Measurements from ENCODE around the gene CCL23.
A peak's percentile ranks its signal among the peaks of the same experiment; 100 is the strongest.

The CCL23 gene

GRCh38 chr17:36014946-36015345, 2.8 kb downstream of the CCL23 start:
- Histone ChIP-seq H3K4me3 (IDR thresholded peaks at IDR 0.05; ENCODE audit: insufficient read depth, low read depth, low read length) (no peak overlapping the region), H3K9ac (no peak overlapping the region), H3K27ac (no peak overlapping the region), H3K27me3 (ENCODE audit: insufficient read depth, low read depth) (no peaks in the 10 kb centered on the region), H3K36me3 (ENCODE audit: insufficient read depth) (no peaks in the 10 kb centered on the region), H3K4me2 (no peak overlapping the region), H3K4me1 (ENCODE audit: low read depth, poor library complexity, severe bottlenecking) (no peaks in the 10 kb centered on the region), H2AFZ (ENCODE audit: low read depth) (no peak overlapping the region), H3K79me2 (ENCODE audit: insufficient read depth, low read depth) (no peaks in the 10 kb centered on the region), H4K20me1 (ENCODE audit: insufficient read depth) (no peaks in the 10 kb centered on the region)
- TF ChIP-seq, protein P1, sequence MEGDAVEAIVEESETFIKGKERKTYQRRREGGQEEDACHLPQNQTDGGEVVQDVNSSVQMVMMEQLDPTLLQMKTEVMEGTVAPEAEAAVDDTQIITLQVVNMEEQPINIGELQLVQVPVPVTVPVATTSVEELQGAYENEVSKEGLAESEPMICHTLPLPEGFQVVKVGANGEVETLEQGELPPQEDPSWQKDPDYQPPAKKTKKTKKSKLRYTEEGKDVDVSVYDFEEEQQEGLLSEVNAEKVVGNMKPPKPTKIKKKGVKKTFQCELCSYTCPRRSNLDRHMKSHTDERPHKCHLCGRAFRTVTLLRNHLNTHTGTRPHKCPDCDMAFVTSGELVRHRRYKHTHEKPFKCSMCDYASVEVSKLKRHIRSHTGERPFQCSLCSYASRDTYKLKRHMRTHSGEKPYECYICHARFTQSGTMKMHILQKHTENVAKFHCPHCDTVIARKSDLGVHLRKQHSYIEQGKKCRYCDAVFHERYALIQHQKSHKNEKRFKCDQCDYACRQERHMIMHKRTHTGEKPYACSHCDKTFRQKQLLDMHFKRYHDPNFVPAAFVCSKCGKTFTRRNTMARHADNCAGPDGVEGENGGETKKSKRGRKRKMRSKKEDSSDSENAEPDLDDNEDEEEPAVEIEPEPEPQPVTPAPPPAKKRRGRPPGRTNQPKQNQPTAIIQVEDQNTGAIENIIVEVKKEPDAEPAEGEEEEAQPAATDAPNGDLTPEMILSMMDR (conservative IDR thresholded peaks at IDR 0.05; ENCODE audit: low read depth, low read length), result no peak

GRCh38 chr17:36011201-36011600, 6.6 kb downstream of the CCL23 start:
- Histone ChIP-seq H3K4me2 (no peak overlapping the region), H2AFZ (ENCODE audit: low read depth) (no peak overlapping the region), H3K79me2 (ENCODE audit: insufficient read depth, low read depth) (no peaks in the 10 kb centered on the region), H3K4me3 (IDR thresholded peaks at IDR 0.05; ENCODE audit: insufficient read depth, low read depth, low read length) (no peak overlapping the region), H3K27me3 (ENCODE audit: insufficient read depth, low read depth) (no peaks in the 10 kb centered on the region), H3K9ac (no peak overlapping the region), H3K4me1 (ENCODE audit: low read depth, poor library complexity, severe bottlenecking) (no peaks in the 10 kb centered on the region), H4K20me1 (ENCODE audit: insufficient read depth) (no peaks in the 10 kb centered on the region), H3K36me3 (ENCODE audit: insufficient read depth) (no peaks in the 10 kb centered on the region), H3K27ac (no peak overlapping the region)
- TF ChIP-seq, protein P1 (conservative IDR thresholded peaks at IDR 0.05; ENCODE audit: low read depth, low read length), result no peak

DNA sequence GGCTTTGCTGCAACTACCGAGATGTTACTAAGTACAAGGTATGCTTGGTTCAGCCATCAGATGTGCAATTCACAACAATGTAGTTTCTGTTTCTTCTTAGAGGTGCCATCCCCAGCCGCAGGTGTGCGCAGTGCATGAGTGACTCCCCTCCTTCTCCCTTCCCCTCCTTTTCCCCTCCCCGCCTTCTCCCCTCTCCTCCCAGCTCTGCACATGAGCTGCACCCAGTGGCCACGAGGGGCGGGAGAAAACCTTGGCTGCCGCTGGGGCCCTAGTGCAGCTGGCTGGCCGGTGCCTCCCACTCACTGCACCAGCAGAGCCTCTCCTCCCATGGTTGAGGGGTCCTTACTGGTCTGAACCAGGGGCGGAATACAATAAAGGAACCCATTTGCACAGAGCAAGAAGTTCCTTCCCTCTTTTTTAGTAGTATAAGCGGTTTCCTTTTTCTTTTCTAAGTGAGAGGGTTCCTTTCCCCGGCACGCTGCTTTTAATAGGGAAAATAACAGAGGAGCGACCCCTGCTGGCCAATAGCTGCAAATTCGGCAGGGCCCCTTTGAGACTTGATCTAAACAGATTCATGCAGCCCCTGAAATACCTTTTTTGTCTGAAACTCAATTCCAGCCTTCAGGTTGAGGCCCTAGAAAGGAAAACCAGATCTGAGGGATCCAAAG, 8.6 kb downstream of the CCL23 start:
- Histone ChIP-seq H3K4me1 (ENCODE audit: low read depth, poor library complexity, severe bottlenecking) (no peaks in the 10 kb centered on the region), H3K27ac (no peak overlapping the region), H2AFZ (ENCODE audit: low read depth) (no peak overlapping the region), H3K36me3 (ENCODE audit: insufficient read depth) (no peaks in the 10 kb centered on the region), H3K27me3 (ENCODE audit: insufficient read depth, low read depth) (no peaks in the 10 kb centered on the region), H3K4me2 (no peak overlapping the region), H3K4me3 (IDR thresholded peaks at IDR 0.05; ENCODE audit: insufficient read depth, low read depth, low read length) (no peak overlapping the region), H3K79me2 (ENCODE audit: insufficient read depth, low read depth) (no peaks in the 10 kb centered on the region), H3K9ac (no peak overlapping the region), H4K20me1 (ENCODE audit: insufficient read depth) (no peaks in the 10 kb centered on the region)
- TF ChIP-seq, protein P1 (conservative IDR thresholded peaks at IDR 0.05; ENCODE audit: low read depth, low read length), result peak; percentile 58

GRCh38 chr17:36004594-36005108, 13.1 kb downstream of the CCL23 start:
- H4K20me1 ChIP-seq (ENCODE audit: insufficient read depth), result no peaks in the 10 kb centered on the region
- H3K27ac ChIP-seq, result no peak overlapping the region
- TF ChIP-seq, protein P1 (conservative IDR thresholded peaks at IDR 0.05; ENCODE audit: low read depth, low read length), result no peak
- H2AFZ ChIP-seq (ENCODE audit: low read depth), result no peak overlapping the region
- no peaks in the 10 kb centered on the region for H3K36me3 ChIP-seq (ENCODE audit: insufficient read depth)
- no peaks in the 10 kb centered on the region for H3K27me3 ChIP-seq (ENCODE audit: insufficient read depth, low read depth)
- H3K4me3 ChIP-seq (IDR thresholded peaks at IDR 0.05; ENCODE audit: insufficient read depth, low read depth, low read length), result no peak overlapping the region
- no peak overlapping the region for H3K9ac ChIP-seq
- H3K79me2 ChIP-seq (ENCODE audit: insufficient read depth, low read depth), result no peaks in the 10 kb centered on the region
- H3K4me2 ChIP-seq, result no peak overlapping the region
- H3K4me1 ChIP-seq (ENCODE audit: low read depth, poor library complexity, severe bottlenecking), result no peaks in the 10 kb centered on the region
